ENCODE data around the gene PHF3. TPM values are rescaled to one million over a fixed set of nuclear protein-coding genes. Genes with fewer than 3 reads are reported as not detected.

The PHF3 gene
- total RNA-seq, 2 experiments from 2014 or later = 54.8 to 92.5 TPM

- TF ChIP-seq EZH2phosphoT487 (IDR thresholded peaks at IDR 0.05; ENCODE audit: borderline replicate concordance, low read depth, low read length) (no peak), CTCF (conservative IDR thresholded peaks at IDR 0.05; ENCODE audit: low read length) (peak; percentile 89)
- no peaks in the 10 kb centered on the region for H3K9me2 ChIP-seq (ENCODE audit: insufficient read depth, low read length)
- H3K4me3 ChIP-seq (ENCODE audit: low read depth, low read length, poor library complexity, severe bottlenecking) = no peak overlapping the region
- no peaks in the 10 kb centered on the region for H3K4me1 ChIP-seq (ENCODE audit: insufficient read depth, low read length, poor library complexity, severe bottlenecking)
- no TSS peak for BruUV-seq (replicated peaks)
- POLR2A ChIA-PET = interaction anchor here (0.6 to 1.4 kb wide), 13 partner anchors 10 to 415 kb away, joined by 3 to 7 read pairs (median 4); no protein-coding TSS in a partner anchor
- H2AFZ ChIP-seq (ENCODE audit: low read length) = no peak overlapping the region
- intact Hi-C loops (cut with micrococcal nuclease; ENCODE audit: unreplicated experiment) = loop anchor here (1.0 to 2.0 kb wide), 4 partner anchors 76 to 456 kb away; no protein-coding TSS in a partner anchor
- H3K9me3 ChIP-seq (ENCODE audit: low read length) = no peaks in the 10 kb centered on the region
- no peaks in the 10 kb centered on the region for H4K20me1 ChIP-seq (ENCODE audit: insufficient read depth, low read length)
- no peaks in the 10 kb centered on the region for H3K79me2 ChIP-seq (ENCODE audit: insufficient read depth, low read depth, low read length)
- no peak overlapping the region for H3K4me2 ChIP-seq (ENCODE audit: low read length)
- CTCF ChIA-PET (ENCODE audit: unreplicated experiment) = interaction anchor here (0.8 to 1.3 kb wide), 4 partner anchors 53 to 412 kb away, joined by 3 to 8 read pairs (median 4); no protein-coding TSS in a partner anchor
- H3K27ac ChIP-seq (ENCODE audit: low read depth, low read length, poor library complexity, severe bottlenecking) = no peak overlapping the region
- no peaks in the 10 kb centered on the region for H3K36me3 ChIP-seq (ENCODE audit: insufficient read depth, low read length)
- peak; percentile 71 for DNase-seq (ENCODE audit: low spot score)
Measured at GRCh38 chr6:63764318-63764916, 128.8 kb downstream of the PHF3 start.

Small RNA genes lying within 50 kb of the gene (small RNA-seq; reads per million reads assigned to genes)
- gene AL513043.1 = not detected

Other genes starting within 250 kb of the PHF3 start
- 20.9 and 21.2 TPM in 2 replicates for gene PTP4A1, start 63.3 kb upstream of the PHF3 start, total RNA-seq (2014; rRNA removed; shearing (Covaris generic))
- gene PTP4A1, start 63.3 kb upstream of the PHF3 start, total RNA-seq (2022) = 74.7 and 76.0 TPM in 2 replicates

Measured in OCI-LY7 (cell line).